Measurements from ENCODE around the gene PHF23. TPM values are rescaled to one million over a fixed set of nuclear protein-coding genes. Genes with fewer than 3 reads are reported as not detected.

Gene PHF23
- total RNA-seq, 1 experiment from 2014 or later = 110 TPM

DNA sequence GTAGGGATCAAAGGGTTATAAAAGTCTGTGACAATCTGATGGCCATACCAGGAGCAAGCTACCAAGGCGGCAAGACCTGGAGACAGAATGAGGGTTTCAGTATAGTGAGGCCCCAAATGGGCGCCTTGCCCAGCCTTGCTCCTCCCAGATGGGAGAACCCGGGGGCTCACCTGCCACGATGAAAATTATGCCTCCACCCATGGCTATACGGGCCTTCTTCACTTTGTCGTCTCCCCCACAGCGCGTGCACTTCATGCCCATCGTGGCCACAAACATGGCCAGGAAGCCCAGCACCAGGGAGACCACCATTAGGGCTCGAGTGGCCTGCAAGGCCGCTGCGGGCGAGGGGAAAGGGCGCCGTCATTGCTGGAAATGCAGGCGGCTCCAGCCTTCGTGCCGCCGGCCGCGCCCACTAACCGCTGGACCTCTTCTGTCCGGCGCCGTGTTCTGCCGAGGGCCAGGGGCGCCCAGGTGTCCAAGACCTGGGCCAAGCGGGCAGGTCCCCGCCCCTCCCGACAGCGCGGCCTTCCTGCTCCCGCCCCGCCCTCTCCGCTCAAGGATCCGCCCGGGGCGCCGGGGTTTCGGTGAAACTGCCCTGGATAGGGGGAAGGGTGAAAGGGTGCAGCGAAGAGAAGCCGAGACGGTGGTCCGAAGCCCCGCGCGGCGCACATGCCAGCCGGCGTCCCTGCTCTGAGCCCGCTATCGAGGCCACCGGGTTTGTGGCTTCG is 21.6 kb upstream of the PHF23 start:
- Histone ChIP-seq H2BK5ac (ENCODE audit: insufficient read length, low read length) (no peak overlapping the region), H3K56ac (ENCODE audit: insufficient read length, low read depth, low read length) (no peak overlapping the region), H3K23ac (ENCODE audit: insufficient read length, low read depth, low read length) (no peak overlapping the region), H3K4me1 (ENCODE audit: insufficient read depth, low read length) (peaks cover 4% of the 10 kb centered on the region; the same call in 1 of the 2 replicates), H4K8ac (replicated peaks; ENCODE audit: insufficient read length, low read depth, low read length) (peak overlapping the region; percentile 25), H4K91ac (ENCODE audit: insufficient read length, low read depth, low read length) (peak overlapping the region; percentile 95), H3K27me3 (ENCODE audit: insufficient read depth, low read length) (no peaks in the 10 kb centered on the region), H3K9ac (ENCODE audit: extremely low read depth, insufficient read length, low read length) (peak overlapping the region; percentile 95), H3K27ac (ENCODE audit: insufficient read length, low read depth, low read length) (no peak overlapping the region), H3K79me2 (ENCODE audit: insufficient read depth, low read length) (peaks cover 8% of the 10 kb centered on the region; the same call in 1 of the 2 replicates), H2BK15ac (ENCODE audit: low read depth, low read length) (no peak overlapping the region), H4K5ac (ENCODE audit: insufficient read length, low read depth, low read length) (no peak overlapping the region), H3T11ph (ENCODE audit: low read length) (no peak overlapping the region), H2BK20ac (ENCODE audit: low read depth, low read length, poor library complexity, severe bottlenecking) (no peak overlapping the region), H3K4me2 (ENCODE audit: insufficient read depth, insufficient read length, low read length) (peak overlapping the region; percentile 76), H3K4ac (ENCODE audit: low read depth, low read length) (peak overlapping the region; percentile 91; the same call in 1 of the 2 replicates), H4K20me1 (ENCODE audit: control insufficient read depth, insufficient read depth, insufficient read length) (no peaks in the 10 kb centered on the region), H2AFZ (ENCODE audit: low read length) (no peak overlapping the region), H3K9me3 (ENCODE audit: control insufficient read depth, low read depth, low read length) (no peaks in the 10 kb centered on the region), H2BK12ac (ENCODE audit: insufficient read length, low read depth, low read length) (peak overlapping the region; percentile 43), H3K18ac (ENCODE audit: insufficient read length, low read depth, low read length) (peak overlapping the region; percentile 98), H3K14ac (ENCODE audit: insufficient read depth, low read length) (peak overlapping the region; percentile 98), H2AK5ac (ENCODE audit: insufficient read length, low read length) (no peak overlapping the region), H2BK120ac (ENCODE audit: low read depth, low read length, poor library complexity, severe bottlenecking) (peak overlapping the region; percentile 39), H3K23me2 (ENCODE audit: insufficient read length, low read depth, low read length, poor library complexity, severe bottlenecking) (peaks cover 25% of the 10 kb centered on the region), H3K79me1 (ENCODE audit: insufficient read depth, low read depth, low read length, poor library complexity, severe bottlenecking) (no peaks in the 10 kb centered on the region)
- no CpG with 5 or more reads among the region's 54 CpGs for WGBS (ENCODE audit: extremely low coverage, insufficient read length, low lambda C conversion rate)
- Mint-ChIP-seq H3K27ac (peak overlapping the region in 1 of 3 experiments; percentile 98; a peak in 3 of 7 replicates), H3K4me1 (peaks cover 24 to 39% of the 10 kb centered on the region in 2 experiments), H3K36me3 (ENCODE audit: insufficient read depth in 1 of 3, low read depth in 3 of 3) (peaks cover 12 to 46% (median 38%) of the 10 kb centered on the region in 3 experiments), H3K27me3 (ENCODE audit: low read depth) (peaks cover 2% of the 10 kb centered on the region), H3K4me3 (peak overlapping the region; percentile 86 to 93), H3K9me3 (peaks cover 0 to 4% of the 10 kb centered on the region in 2 experiments; a peak in 1 of 5 replicates)
- peak; percentile 89 for DNase-seq
- TF ChIP-seq, protein P1, sequence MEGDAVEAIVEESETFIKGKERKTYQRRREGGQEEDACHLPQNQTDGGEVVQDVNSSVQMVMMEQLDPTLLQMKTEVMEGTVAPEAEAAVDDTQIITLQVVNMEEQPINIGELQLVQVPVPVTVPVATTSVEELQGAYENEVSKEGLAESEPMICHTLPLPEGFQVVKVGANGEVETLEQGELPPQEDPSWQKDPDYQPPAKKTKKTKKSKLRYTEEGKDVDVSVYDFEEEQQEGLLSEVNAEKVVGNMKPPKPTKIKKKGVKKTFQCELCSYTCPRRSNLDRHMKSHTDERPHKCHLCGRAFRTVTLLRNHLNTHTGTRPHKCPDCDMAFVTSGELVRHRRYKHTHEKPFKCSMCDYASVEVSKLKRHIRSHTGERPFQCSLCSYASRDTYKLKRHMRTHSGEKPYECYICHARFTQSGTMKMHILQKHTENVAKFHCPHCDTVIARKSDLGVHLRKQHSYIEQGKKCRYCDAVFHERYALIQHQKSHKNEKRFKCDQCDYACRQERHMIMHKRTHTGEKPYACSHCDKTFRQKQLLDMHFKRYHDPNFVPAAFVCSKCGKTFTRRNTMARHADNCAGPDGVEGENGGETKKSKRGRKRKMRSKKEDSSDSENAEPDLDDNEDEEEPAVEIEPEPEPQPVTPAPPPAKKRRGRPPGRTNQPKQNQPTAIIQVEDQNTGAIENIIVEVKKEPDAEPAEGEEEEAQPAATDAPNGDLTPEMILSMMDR (conservative IDR thresholded peaks at IDR 0.05) = no peak
